Measurements from ENCODE around the gene WIPF3.

WIPF3 gene

GRCh38 chr7:29866490-29866930 is 60.2 kb downstream of the WIPF3 start:
- no peaks in the 10 kb centered on the region for H3K9me3 Mint-ChIP-seq
- H3K27ac Mint-ChIP-seq = no peak overlapping the region
- no peak for DNase-seq
- peaks cover 7% of the 10 kb centered on the region for H3K27me3 Mint-ChIP-seq (ENCODE audit: low read depth, poor library complexity)
- no peaks in the 10 kb centered on the region for H3K36me3 Mint-ChIP-seq (ENCODE audit: low read depth)
- H3K4me1 Mint-ChIP-seq = peaks cover 25% of the 10 kb centered on the region
- H3K4me3 Mint-ChIP-seq = no peak overlapping the region
- TF ChIP-seq CTCF (IDR thresholded peaks at IDR 0.05) = no peak

- no peak for DNase-seq
- Mint-ChIP-seq H3K36me3 (ENCODE audit: low read depth) (no peaks in the 10 kb centered on the region), H3K27ac (no peak overlapping the region), H3K9me3 (no peaks in the 10 kb centered on the region), H3K27me3 (ENCODE audit: low read depth, poor library complexity) (peaks cover 20% of the 10 kb centered on the region), H3K4me1 (peaks cover 6% of the 10 kb centered on the region), H3K4me3 (no peak overlapping the region)
- no peak for TF ChIP-seq CTCF (IDR thresholded peaks at IDR 0.05)
These were observed 65.6 kb downstream of the WIPF3 start for GRCh38 chr7:29871787-29872398.

- no peak for DNase-seq
- H3K27me3 Mint-ChIP-seq (ENCODE audit: low read depth, poor library complexity) = peaks cover 24% of the 10 kb centered on the region
- no peaks in the 10 kb centered on the region for H3K4me1 Mint-ChIP-seq
- no peak overlapping the region for H3K4me3 Mint-ChIP-seq
- no peak for TF ChIP-seq CTCF (IDR thresholded peaks at IDR 0.05)
- no peak overlapping the region for H3K27ac Mint-ChIP-seq
- H3K36me3 Mint-ChIP-seq (ENCODE audit: low read depth) = no peaks in the 10 kb centered on the region
- no peaks in the 10 kb centered on the region for H3K9me3 Mint-ChIP-seq
These were observed 67.5 kb downstream of the WIPF3 start for GRCh38 chr7:29873644-29874294.

GRCh38 chr7:29875741-29876140 is 69.4 kb downstream of the WIPF3 start:
- H3K4me3 Mint-ChIP-seq = no peak overlapping the region
- DNase-seq = no peak
- H3K27me3 Mint-ChIP-seq (ENCODE audit: low read depth, poor library complexity) = peaks cover 29% of the 10 kb centered on the region
- no peak for TF ChIP-seq CTCF (IDR thresholded peaks at IDR 0.05)
- no peaks in the 10 kb centered on the region for H3K9me3 Mint-ChIP-seq
- no peaks in the 10 kb centered on the region for H3K4me1 Mint-ChIP-seq
- peaks cover 5% of the 10 kb centered on the region for H3K36me3 Mint-ChIP-seq (ENCODE audit: low read depth)
- H3K27ac Mint-ChIP-seq = no peak overlapping the region

DNA sequence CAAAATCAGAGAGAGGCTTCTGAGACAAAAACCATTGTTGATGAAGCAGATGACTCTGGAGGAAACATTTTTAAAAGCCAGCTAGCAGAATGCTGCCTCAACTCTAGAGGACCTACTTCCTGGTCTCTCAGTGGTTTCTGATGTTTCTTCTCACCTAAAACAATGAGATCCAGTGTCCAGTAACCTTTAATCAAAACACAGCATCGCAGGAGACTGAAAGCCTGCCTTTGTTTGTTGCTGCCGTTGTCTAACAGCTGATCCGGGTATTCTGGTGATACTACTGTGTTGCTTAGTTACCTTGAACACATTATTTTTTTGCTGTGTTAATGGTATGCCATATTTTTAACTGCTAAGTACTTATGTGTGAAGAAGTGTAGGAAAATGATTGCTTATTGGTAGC is 70.9 kb downstream of the WIPF3 start:
- DNase-seq = no peak
- Mint-ChIP-seq H3K27ac (no peak overlapping the region), H3K27me3 (ENCODE audit: low read depth, poor library complexity) (peaks cover 36% of the 10 kb centered on the region), H3K36me3 (ENCODE audit: low read depth) (peaks cover 10% of the 10 kb centered on the region), H3K4me1 (peaks cover 7% of the 10 kb centered on the region), H3K9me3 (no peaks in the 10 kb centered on the region), H3K4me3 (no peak overlapping the region)
- TF ChIP-seq CTCF (IDR thresholded peaks at IDR 0.05) = no peak
